ENCODE results near the gene SDC3. TPM values are rescaled to one million over a fixed set of nuclear protein-coding genes. Genes with fewer than 3 reads are reported as not detected.

SDC3 gene
- total RNA-seq, 1 donor from 2014 or later, result 0.25 TPM

- intact Hi-C loops (cut with micrococcal nuclease), result no loop called here
Observed at GRCh38 chr1:30823969-30824735, 84.4 kb downstream of the SDC3 start.

DNA sequence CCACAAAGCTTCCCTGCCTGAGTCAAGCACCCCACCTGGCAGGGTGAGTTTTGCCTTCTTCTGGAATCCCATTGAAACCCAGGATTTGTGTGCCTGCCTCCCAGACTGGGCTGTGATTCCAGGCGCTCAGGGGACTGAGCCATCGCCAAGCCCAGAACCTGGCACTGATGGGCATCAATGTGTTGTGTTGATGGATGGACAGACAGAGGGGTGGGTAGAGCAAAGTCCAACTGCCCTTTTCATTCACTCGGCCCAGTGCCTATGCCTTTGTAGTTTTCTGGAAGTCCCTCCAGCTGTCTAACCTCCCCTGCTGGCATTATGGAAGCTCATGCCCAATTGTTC, 85.0 kb downstream of the SDC3 start:
- intact Hi-C loops (cut with micrococcal nuclease), result no loop called here

DNA sequence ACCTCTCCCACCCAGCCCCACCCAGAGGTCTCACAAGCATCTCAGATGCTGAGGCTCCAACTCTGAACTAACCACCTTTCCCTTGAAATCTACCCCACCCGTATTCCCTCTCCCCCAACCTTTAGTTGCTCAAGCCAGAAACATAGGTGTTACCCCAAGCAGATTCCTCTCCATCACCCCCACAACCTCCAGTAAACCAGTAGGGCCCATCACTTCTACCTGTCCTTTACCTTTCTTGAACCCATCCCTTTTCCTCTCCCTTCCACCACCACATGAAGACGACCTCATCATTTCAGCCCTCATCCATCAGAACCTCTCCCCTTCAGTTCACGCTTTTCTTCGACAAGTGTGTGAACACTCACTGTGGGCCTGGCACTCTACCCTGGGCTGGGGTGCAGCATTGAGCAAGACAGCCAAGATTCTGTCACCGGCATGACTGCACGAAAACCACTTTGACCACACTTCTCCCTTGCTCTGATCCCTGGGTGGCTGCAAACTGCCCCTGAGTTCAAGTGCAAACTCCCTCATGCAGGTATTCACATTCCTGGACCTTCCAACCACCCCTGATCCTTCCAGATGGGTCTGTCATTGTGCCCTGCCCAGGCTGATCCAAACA, 85.5 kb downstream of the SDC3 start:
- intact Hi-C loops (cut with micrococcal nuclease), result no loop called here

DNA sequence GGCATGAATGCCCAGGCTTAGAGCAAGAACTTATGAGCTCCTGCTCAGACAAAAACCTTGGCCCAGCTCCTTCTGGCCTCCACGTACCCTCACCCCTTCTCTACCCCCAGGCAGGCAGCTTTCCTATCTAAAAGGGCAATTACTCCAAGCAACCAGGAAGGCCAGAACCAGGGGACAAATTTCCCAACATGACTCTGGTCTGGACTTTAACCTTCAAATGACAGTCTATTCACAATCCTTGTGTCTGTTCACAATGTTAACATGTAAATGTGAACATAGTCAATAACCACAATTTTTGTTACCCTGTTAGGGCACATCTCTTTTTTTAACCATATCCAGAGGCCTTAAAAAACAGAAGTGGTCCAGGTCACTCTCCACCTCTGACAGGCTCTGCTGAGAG, 86.6 kb downstream of the SDC3 start:
- intact Hi-C loops (cut with micrococcal nuclease), result no loop called here

DNA sequence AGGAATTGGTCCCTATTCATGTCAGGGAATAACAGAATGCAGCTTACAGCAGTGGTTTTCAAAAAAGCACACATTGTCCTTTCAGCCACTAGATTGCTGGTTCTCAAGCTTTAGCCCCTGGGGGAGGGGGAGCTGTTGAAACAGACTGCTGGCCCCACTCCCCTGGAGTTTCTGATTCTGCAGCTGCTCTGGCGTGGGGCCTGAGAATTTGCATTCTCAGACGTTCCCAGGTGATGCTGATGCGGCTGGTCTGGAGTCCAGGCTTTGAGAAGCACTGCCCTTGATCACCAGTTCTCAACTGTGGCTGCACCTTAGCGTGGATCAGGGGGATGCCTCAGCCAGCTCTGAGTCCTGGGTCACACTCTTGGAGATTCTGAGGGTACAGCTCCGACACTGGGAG, 88.3 kb downstream of the SDC3 start:
- intact Hi-C loops (cut with micrococcal nuclease), result no loop called here

Other genes with a start within 250 kb of the SDC3 start
- 0.17 TPM in 1 of 2 replicates, not detected in the other for gene MATN1, start 185.2 kb downstream of the SDC3 start, total RNA-seq
- 477 and 500 TPM in 2 replicates for gene LAPTM5, start 151.0 kb downstream of the SDC3 start, total RNA-seq
- gene PUM1, start 157.0 kb upstream of the SDC3 start, total RNA-seq, result 119 and 121 TPM in 2 replicates